H1 (cell line): ENCODE measurements around the gene ATP6V0E2. TPM values are rescaled to one million over a fixed set of nuclear protein-coding genes. Genes with fewer than 3 reads are reported as not detected.
A peak's percentile ranks its signal among the peaks of the same experiment; 100 is the strongest.

Experiments used
- CHD2 ChIP-seq: IDR thresholded peaks from 2 replicates; pipeline ENCODE4 v1.6.1; 2012; ENCODE audit warnings: low read length, improper control_type of control experiment
- HDAC6 ChIP-seq: IDR thresholded peaks from one replicate; pipeline ENCODE4 v1.7.1; 2012; ENCODE audit warnings: low read depth, mild to moderate bottlenecking, inconsistent platforms, low read length, moderate library complexity
- KDM1A ChIP-seq: fragments of 200-600, 300-600 bp; sonication (generic); IDR thresholded peaks from 2 replicates; pipeline ENCODE4 v1.7.1; 2016; ENCODE audit warnings: mild to moderate bottlenecking, low read length, borderline replicate concordance
- POLR2AphosphoS5 ChIP-seq: IDR thresholded peaks from 2 replicates; pipeline ENCODE4 v1.6.1; 2011; ENCODE audit warnings: low read depth, low read length
- RAD21 ChIP-seq, 2 experiments: IDR thresholded peaks in 1 of 2; conservative IDR thresholded peaks in 1 of 2; 2 replicates each; pipeline ENCODE4 v1.6.1; 2011; ENCODE audit warnings: low read depth in 2 of 2, low read length in 2 of 2, improper control_type of control experiment in 1 of 2, inconsistent platforms in 1 of 2, mild to moderate bottlenecking in 1 of 2, moderate library complexity in 1 of 2
- SP2 ChIP-seq: IDR thresholded peaks from 2 replicates; pipeline ENCODE4 v1.6.1; 2012; ENCODE audit warnings: mild to moderate bottlenecking, low read length, inconsistent platforms
- TBP ChIP-seq: IDR thresholded peaks from 2 replicates; pipeline ENCODE4 v1.6.1; 2011; ENCODE audit warnings: low read depth, low read length, improper control_type of control experiment
- TCF12 ChIP-seq: IDR thresholded peaks from 2 replicates; pipeline ENCODE4 v1.6.1; 2011; ENCODE audit warnings: low read depth, mild to moderate bottlenecking, low read length
- polyA plus RNA-seq, 7 experiments: library from polyadenylated mRNA; depleted of rRNA in 3 of 7; stranded (reverse) in 5 of 7; unstranded in 2 of 7; fragments of >200 nt in 5 of 7; fragments of 200-250 nt in 2 of 7; gene quantifications; 1 replicate in 5 of 7; 2 replicates in 1 of 7; 4 replicates in 1 of 7; pipeline versions ENCODE4 v1.2.1 to v1.2.3, GENCODE V29; 2011 to 2013; ENCODE audit warnings: missing spikeins in 2 of 7, mixed read lengths in 2 of 7
- total RNA-seq: library from RNA; stranded (reverse); fragmentation: NEBNext Ultra II Directional; extraction: Animal tissue kit (Norgen Biotek cat#: 25700); gene quantifications from 2 replicates; pipeline ENCODE4 v1.2.1, GENCODE V29; 2021
- TF ChIP-seq, protein P1 (sequence below): IDR thresholded peaks from 2 replicates; pipeline ENCODE4 v1.6.1; 2012; ENCODE audit warnings: inconsistent platforms

The ATP6V0E2 gene
- total and polyA plus RNA-seq, 2 of the 8 experiments (the other 6 are each of a cell fraction or from before 2014, with no cell fraction given), result 26.1 to 47.9 TPM

DNA sequence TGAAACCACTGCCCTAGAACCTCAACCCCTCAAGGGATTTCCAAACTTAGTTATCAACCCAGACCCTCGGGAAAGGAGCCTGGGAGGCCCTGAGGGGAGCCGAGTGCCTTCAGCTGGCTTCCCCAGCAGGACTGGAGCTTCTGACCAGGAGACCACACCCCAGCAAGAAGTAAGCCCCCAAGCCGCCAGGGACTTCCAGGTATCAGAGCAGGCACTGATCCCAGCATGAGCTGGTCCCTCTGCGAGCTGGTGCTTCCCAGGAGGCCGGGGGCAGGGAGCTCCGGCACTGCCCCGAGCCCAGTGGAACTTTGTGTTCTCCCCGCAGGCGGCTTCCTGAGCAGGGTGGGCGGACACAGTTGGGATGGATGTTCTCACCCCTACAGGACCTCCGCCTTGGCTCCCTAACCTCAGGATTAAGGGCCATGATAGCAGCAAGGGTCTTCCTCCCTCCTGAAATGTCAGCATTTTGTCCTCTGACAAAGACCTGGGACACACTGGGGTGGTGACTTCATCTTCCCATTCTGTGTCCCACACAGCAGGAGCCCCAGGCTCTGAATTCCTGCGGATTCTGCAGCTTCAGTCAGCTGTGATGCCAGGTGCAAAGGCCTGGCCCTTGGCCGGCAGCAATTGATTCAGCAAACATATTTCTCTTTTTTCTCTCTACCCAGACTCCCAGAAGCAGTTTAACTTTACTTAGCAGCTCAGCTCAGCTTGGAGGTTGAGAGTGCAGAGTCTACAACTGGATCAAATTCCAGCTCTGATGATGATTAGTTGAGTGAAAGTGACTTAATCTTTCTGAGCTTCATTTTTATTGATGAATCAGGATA lies 11.6 kb downstream of the ATP6V0E2 start (continued):
- TF ChIP-seq TBP (no peak), KDM1A (no peak), CHD2 (no peak), SP2 (no peak), TCF12 (peak; percentile 93), HDAC6 (no peak), RAD21 (IDR thresholded peaks at IDR 0.05 in 1 of 2, conservative IDR thresholded peaks at IDR 0.05 in 1 of 2; ENCODE audit: low read depth in 2 of 2, low read length in 2 of 2) (no peak; a peak in 1 of 4 replicates), POLR2AphosphoS5 (no peak)
- TF ChIP-seq, protein P1, sequence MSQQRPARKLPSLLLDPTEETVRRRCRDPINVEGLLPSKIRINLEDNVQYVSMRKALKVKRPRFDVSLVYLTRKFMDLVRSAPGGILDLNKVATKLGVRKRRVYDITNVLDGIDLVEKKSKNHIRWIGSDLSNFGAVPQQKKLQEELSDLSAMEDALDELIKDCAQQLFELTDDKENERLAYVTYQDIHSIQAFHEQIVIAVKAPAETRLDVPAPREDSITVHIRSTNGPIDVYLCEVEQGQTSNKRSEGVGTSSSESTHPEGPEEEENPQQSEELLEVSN, result no peak
